Loucy (cell line): ENCODE measurements around the gene VSX2.

ENCODE experiments used
- H2AFZ ChIP-seq: fragments of 200-600 bp; sonication (generic); 2 replicates; pipeline ENCODE4 v1.6.0; 2016; ENCODE audit warnings: antibody characterized with exemption, mild to moderate bottlenecking, low read length, moderate library complexity
- H3F3A ChIP-seq: fragments of 200-600 bp; 2 replicates; pipeline ENCODE4 v1.6.0; 2016; ENCODE audit warnings: antibody characterized with exemption, low read depth, mild to moderate bottlenecking
- H3K27me3 ChIP-seq: fragments of 200-600 bp; sonication (generic); 2 replicates; pipeline ENCODE4 v1.6.1; 2014; ENCODE audit warnings: low read length, mild to moderate bottlenecking; ENCODE audit not compliant: insufficient read depth, poor library complexity, severe bottlenecking
- H3K36me3 ChIP-seq: fragments of 200-600 bp; sonication (generic); 2 replicates; pipeline ENCODE4 v1.6.1; 2016; ENCODE audit warnings: low read length; ENCODE audit not compliant: insufficient read depth
- H3K4me1 ChIP-seq: fragments of 200-600 bp; sonication (generic); 2 replicates; pipeline ENCODE4 v1.5.1; 2014; ENCODE audit warnings: low read length, mild to moderate bottlenecking; ENCODE audit not compliant: insufficient read depth, poor library complexity, severe bottlenecking
- H3K4me2 ChIP-seq: fragments of 200-600 bp; sonication (generic); 2 replicates; pipeline ENCODE4 v1.6.0; 2014; ENCODE audit warnings: antibody characterized with exemption, low read length, low read depth, mild to moderate bottlenecking; ENCODE audit not compliant: poor library complexity, severe bottlenecking
- H3K4me3 ChIP-seq: fragments of 200-600 bp; sonication (generic); 2 replicates; pipeline ENCODE4 v1.5.1; 2014; ENCODE audit warnings: low read length, mild to moderate bottlenecking, mixed read lengths; ENCODE audit not compliant: poor library complexity, severe bottlenecking
- H3K79me2 ChIP-seq: fragments of 200-600 bp; sonication (generic); 2 replicates; pipeline ENCODE4 v1.6.1; 2014; ENCODE audit warnings: low read length; ENCODE audit not compliant: insufficient read depth
- H3K9ac ChIP-seq: fragments of 200-600 bp; sonication (generic); 2 replicates; pipeline ENCODE4 v1.6.0; 2014; ENCODE audit warnings: mild to moderate bottlenecking, low read depth, low read length, moderate library complexity; ENCODE audit not compliant: poor library complexity, severe bottlenecking
- H3K9me2 ChIP-seq: fragments of 200-600 bp; sonication (generic); replicated peaks from 2 replicates; pipeline ENCODE4 v1.6.1; 2016; ENCODE audit warnings: low read depth, low read length, mixed read lengths
- H3K9me3 ChIP-seq: fragments of 200-600 bp; sonication (generic); 2 replicates; pipeline ENCODE4 v1.6.1; 2014; ENCODE audit warnings: mild to moderate bottlenecking, antibody characterized with exemption, low read length, low read depth; ENCODE audit not compliant: insufficient read depth
- H4K20me1 ChIP-seq: fragments of 200-600 bp; sonication (generic); 2 replicates; pipeline ENCODE4 v1.6.0; 2014; ENCODE audit warnings: antibody characterized with exemption, low read length, mild to moderate bottlenecking; ENCODE audit not compliant: insufficient read depth, poor library complexity, severe bottlenecking
- EZH2phosphoT487 ChIP-seq: fragments of 200-600 bp; IDR thresholded peaks from 2 replicates; pipeline ENCODE4 v1.6.1; 2018; ENCODE audit warnings: antibody characterized with exemption, mild to moderate bottlenecking, moderate library complexity, borderline replicate concordance
- TF ChIP-seq, protein P1 (sequence below): fragments of 200-600 bp; sonication (generic); conservative IDR thresholded peaks from 2 replicates; pipeline ENCODE4 v1.5.1; 2014; ENCODE audit warnings: mild to moderate bottlenecking, antibody characterized with exemption, low read length

Gene VSX2

GRCh38 chr14:74242780-74243042 is 3.5 kb downstream of the VSX2 start:
- H3K79me2 ChIP-seq = no peaks in the 10 kb centered on the region
- H3F3A ChIP-seq = no peaks in the 10 kb centered on the region
- H3K4me2 ChIP-seq = no peak overlapping the region
- H4K20me1 ChIP-seq = no peaks in the 10 kb centered on the region
- no peak overlapping the region for H2AFZ ChIP-seq
- H3K27me3 ChIP-seq = no peaks in the 10 kb centered on the region
- no peaks in the 10 kb centered on the region for H3K9me2 ChIP-seq
- no peak overlapping the region for H3K9ac ChIP-seq
- no peaks in the 10 kb centered on the region for H3K36me3 ChIP-seq
- no peak overlapping the region for H3K4me3 ChIP-seq
- H3K4me1 ChIP-seq = no peaks in the 10 kb centered on the region
- TF ChIP-seq, protein P1, sequence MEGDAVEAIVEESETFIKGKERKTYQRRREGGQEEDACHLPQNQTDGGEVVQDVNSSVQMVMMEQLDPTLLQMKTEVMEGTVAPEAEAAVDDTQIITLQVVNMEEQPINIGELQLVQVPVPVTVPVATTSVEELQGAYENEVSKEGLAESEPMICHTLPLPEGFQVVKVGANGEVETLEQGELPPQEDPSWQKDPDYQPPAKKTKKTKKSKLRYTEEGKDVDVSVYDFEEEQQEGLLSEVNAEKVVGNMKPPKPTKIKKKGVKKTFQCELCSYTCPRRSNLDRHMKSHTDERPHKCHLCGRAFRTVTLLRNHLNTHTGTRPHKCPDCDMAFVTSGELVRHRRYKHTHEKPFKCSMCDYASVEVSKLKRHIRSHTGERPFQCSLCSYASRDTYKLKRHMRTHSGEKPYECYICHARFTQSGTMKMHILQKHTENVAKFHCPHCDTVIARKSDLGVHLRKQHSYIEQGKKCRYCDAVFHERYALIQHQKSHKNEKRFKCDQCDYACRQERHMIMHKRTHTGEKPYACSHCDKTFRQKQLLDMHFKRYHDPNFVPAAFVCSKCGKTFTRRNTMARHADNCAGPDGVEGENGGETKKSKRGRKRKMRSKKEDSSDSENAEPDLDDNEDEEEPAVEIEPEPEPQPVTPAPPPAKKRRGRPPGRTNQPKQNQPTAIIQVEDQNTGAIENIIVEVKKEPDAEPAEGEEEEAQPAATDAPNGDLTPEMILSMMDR = no peak
- TF ChIP-seq EZH2phosphoT487 = no peak
- H3K9me3 ChIP-seq = no peaks in the 10 kb centered on the region

GRCh38 chr14:74243051-74243450 is 3.8 kb downstream of the VSX2 start:
- Histone ChIP-seq H3K9me3 (no peaks in the 10 kb centered on the region), H3K27me3 (no peaks in the 10 kb centered on the region), H3K9me2 (no peaks in the 10 kb centered on the region), H3K79me2 (no peaks in the 10 kb centered on the region), H3K4me1 (no peaks in the 10 kb centered on the region), H3K36me3 (no peaks in the 10 kb centered on the region), H2AFZ (no peak overlapping the region), H3K4me3 (no peak overlapping the region), H3F3A (no peaks in the 10 kb centered on the region), H3K4me2 (no peak overlapping the region), H4K20me1 (no peaks in the 10 kb centered on the region), H3K9ac (no peak overlapping the region)
- no peak for TF ChIP-seq EZH2phosphoT487

DNA sequence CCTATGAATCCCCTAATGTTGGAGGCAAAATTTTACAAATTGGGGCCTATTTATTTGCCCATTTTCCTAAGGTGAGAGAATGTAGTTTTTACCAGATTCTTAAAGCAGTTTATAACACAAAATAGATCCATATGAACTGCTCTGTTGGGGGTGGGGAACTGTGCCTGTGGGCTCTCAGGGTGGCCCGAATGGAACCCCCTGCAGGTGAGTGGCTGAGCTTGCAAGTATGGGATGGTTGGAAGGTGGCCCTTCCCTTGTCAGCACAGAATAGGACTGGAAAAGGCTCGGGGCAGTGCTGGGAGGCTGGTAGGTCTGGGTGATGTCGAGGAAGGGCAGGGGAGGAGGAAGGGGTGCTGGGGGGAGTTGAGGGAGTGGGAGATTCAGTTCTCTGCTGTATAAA is 4.9 kb downstream of the VSX2 start:
- H3K4me3 ChIP-seq = no peak overlapping the region
- H4K20me1 ChIP-seq = no peaks in the 10 kb centered on the region
- no peaks in the 10 kb centered on the region for H3K79me2 ChIP-seq
- H3F3A ChIP-seq = no peaks in the 10 kb centered on the region
- H3K27me3 ChIP-seq = no peaks in the 10 kb centered on the region
- no peaks in the 10 kb centered on the region for H3K9me2 ChIP-seq
- no peaks in the 10 kb centered on the region for H3K36me3 ChIP-seq
- peak overlapping the region; percentile 12; the same call in 1 of the 2 replicates for H2AFZ ChIP-seq
- H3K4me2 ChIP-seq = no peak overlapping the region
- no peaks in the 10 kb centered on the region for H3K9me3 ChIP-seq
- H3K4me1 ChIP-seq = no peaks in the 10 kb centered on the region
- H3K9ac ChIP-seq = no peak overlapping the region
- TF ChIP-seq, protein P1 = peak; percentile 26; the same call in 1 of the 2 replicates
- TF ChIP-seq EZH2phosphoT487 = no peak

DNA sequence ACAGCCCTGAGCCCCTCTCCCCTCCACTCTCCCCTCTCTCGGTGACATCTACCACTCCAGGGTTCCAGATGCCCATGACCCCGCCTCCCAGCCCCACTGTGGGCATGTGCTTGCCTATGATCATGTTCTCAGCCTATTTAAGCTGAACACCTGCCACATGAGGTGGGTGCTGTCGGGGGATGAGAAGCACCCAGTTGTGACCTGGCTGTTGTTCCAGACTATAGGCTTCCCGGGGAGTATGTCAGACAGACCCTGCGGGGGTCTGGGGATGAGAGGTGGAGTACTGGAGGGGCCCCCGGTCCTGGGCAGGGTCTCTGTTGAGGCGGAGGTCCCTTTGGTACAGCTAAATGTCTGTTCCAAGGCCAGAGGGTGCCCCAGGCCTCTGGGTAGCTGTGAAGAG is 6.0 kb downstream of the VSX2 start:
- Histone ChIP-seq H3K27me3 (no peaks in the 10 kb centered on the region), H2AFZ (no peak overlapping the region), H3K9me2 (no peaks in the 10 kb centered on the region), H4K20me1 (no peaks in the 10 kb centered on the region), H3K9ac (no peak overlapping the region), H3K79me2 (no peaks in the 10 kb centered on the region), H3K4me2 (no peak overlapping the region), H3K9me3 (no peaks in the 10 kb centered on the region), H3K4me3 (no peak overlapping the region), H3K4me1 (no peaks in the 10 kb centered on the region), H3F3A (no peaks in the 10 kb centered on the region), H3K36me3 (no peaks in the 10 kb centered on the region)
- TF ChIP-seq, protein P1 = no peak
- no peak for TF ChIP-seq EZH2phosphoT487
